ENCODE results near the gene RBM38. TPM values are rescaled to one million over a fixed set of nuclear protein-coding genes. Genes with fewer than 3 reads are reported as not detected.

RBM38 gene
- total RNA-seq, 1 donor from 2014 or later = 28.1 TPM

DNA sequence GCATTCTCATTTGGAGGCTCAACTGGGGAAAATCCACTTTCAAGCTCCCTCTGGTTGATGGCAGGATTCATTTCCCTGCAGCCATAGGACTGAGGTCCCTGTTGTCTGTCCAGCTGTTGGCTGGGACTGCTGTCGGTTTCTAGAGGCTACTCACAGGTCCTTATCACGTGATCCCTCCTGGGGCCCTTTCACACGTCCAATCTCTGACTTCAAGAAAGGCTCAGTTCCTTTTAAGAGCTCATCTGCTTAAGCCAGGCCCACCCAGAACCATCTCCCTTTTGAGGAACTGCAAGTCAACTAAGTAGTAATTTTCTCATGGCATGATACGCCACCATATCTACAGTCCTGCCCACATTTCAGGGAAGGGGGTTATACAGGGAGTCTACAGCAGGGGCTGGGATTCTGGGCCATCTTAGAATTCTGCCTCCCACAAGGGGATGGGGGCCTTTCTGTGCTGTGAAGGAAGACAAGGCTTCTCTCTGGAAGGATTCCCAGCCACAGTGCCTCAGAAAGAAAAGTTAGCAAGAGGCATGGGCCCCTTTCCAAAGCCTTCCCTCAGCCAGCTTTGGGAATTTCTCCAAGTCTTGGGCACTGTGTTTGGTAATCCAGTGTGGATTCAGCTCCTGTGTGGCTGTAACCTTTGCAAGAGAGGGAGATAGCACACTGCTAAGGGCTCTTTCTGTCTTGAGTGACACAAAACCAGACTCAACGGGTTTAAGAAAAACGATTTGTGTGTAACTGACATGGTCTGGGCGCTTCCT lies 67.4 kb downstream of the RBM38 start:
- intact Hi-C loops (cut with DNase I) = no loop called here
- no peak for DNase-seq (ENCODE audit: low spot score)
- ATAC-seq = no peak

Other genes with a start within 250 kb of the RBM38 start
- 17.3 TPM for gene BMP7, start 124.8 kb upstream of the RBM38 start, total RNA-seq
- not detected for gene SPO11, start 61.6 kb upstream of the RBM38 start, total RNA-seq
- gene RAE1, start 40.1 kb upstream of the RBM38 start, total RNA-seq = 17.5 TPM
- 0.27 TPM for gene CTCFL, start 133.7 kb downstream of the RBM38 start, total RNA-seq
- 5.3 TPM for gene PCK1, start 169.7 kb downstream of the RBM38 start, total RNA-seq
- 0.49 TPM for gene ZBP1, start 229.0 kb downstream of the RBM38 start, total RNA-seq